HG02642 (cell line): Measurements from ENCODE around the gene CDH16.
"Not testable (repeated sequence)": the region's sequence is repeated elsewhere in the genome, so short reads cannot be mapped to it uniquely, and the experiment has no call there.

Experiments used
- ATAC-seq: cut with Tn5 transposase; IDR thresholded peaks from one replicate; pipeline ENCODE4 v1.9.1; 2021; ENCODE audit warnings: mild to moderate bottlenecking; ENCODE audit not compliant: unreplicated experiment, poor library complexity

The CDH16 gene

DNA sequence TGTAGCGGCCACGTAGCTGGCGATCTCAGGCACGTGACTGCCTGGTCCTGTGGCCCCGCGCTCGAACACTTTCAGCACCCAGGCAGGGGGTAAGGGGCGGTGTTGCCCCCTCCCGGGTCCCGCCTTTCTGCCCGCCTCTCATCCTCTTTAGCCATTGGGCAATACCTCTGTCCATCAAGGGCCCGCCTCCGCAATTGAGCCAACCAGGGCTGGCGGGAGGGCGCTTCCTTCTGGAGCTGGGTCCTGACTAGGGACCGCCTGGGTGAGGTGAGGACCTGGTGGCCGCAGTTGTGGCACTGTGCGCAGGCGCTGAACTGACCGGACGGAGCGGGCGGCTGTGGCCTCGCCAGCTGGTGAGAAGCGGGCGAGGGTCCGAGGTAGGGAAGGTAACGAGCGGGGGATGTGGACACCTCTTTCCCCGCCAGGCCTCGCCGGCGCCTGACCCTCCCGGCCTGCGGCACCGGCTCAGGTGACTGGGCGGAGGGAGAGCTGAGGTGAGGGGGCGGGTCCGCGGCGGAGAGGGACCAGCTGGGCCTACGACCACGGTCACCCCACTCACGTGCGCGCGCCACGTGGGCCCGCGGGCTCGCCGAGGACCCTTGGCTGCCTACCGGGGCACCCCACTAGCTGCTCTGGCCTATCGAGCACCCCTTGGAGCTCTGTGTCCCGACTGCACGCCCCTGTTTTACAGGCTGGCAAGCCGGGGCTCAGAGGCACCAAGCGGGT, 38.2 kb downstream of the CDH16 start, which contains the start of gene PDP2:
TSS of gene PDP2 (plus strand) at position 228 of the 726 bp plus-strand sequence. CDS start 3,770 bp downstream, outside the sequence.
- peak; percentile 94 for ATAC-seq

DNA sequence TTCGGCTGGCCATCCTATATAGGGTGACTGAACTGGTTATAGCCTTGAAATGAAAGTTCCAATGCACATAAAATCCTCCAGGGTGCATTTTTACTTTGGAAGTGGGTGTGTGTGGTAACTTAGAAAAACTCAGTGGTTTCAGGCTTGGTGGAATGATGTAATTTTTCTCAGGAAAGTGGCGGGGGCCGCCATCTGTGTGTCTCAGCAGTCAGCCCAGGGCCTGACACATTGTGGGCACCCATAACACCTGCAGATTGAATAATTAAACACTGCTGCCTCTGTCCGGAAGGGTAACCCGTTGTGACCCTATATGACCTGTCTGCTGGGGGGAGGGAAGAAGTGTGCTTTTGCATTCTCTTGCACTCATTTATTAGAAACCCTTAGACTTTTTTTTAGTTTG, 40.6 kb downstream of the CDH16 start:
- ATAC-seq: peak; percentile 17

DNA sequence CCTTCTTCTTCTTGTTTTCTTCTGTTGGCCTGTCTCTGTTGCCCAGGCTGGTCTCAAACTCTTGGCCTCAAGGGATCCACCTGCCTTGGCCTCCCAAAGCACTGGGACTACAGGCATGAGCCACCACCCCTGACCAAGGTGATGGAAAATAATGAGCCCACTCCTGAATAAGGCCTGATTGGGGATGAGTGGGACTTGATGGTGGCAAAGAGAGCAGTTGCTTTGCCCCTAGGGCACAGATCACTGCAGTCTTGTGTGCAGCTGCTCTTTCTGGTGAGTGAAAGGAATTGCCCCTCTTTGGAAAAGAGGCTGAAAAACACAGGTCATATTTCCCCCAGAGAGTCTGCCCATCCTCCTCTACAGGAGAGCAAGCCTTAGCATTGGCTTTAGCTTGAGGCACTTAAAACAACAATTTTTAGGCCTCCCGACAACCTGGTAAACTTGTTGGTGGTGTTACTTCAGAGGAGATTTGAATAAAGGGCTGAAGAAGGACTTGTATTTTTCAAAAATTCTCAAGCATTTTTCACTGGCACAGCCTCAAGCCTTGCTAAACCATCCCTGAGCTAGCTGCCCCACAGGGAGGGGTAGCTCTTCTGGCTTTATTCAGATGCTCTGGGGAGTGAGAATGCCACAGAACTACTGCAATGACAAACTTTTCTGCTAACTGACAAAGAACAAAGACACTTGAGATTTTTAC, 44.5 kb downstream of the CDH16 start:
- no peak for ATAC-seq

DNA sequence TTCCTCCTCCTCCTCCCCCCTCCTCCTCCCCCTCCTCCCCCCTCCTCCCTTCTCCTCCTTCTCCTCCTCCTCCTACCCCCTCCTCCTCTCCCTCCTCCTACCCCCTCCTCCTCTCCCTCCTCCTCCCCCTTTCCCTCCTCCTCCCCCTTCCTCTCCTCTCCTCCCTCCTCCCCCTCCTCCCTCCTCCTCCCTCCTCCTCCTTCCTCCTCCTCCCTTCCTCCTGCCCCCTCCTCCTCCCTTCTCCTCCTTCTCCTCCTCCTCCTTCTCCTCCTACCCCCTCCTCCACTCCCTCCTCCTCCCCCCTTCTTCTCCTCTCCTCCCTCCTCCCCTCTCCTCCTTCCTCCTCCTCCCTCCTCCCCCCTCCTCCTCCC, 45.0 kb downstream of the CDH16 start:
- no peak for ATAC-seq

DNA sequence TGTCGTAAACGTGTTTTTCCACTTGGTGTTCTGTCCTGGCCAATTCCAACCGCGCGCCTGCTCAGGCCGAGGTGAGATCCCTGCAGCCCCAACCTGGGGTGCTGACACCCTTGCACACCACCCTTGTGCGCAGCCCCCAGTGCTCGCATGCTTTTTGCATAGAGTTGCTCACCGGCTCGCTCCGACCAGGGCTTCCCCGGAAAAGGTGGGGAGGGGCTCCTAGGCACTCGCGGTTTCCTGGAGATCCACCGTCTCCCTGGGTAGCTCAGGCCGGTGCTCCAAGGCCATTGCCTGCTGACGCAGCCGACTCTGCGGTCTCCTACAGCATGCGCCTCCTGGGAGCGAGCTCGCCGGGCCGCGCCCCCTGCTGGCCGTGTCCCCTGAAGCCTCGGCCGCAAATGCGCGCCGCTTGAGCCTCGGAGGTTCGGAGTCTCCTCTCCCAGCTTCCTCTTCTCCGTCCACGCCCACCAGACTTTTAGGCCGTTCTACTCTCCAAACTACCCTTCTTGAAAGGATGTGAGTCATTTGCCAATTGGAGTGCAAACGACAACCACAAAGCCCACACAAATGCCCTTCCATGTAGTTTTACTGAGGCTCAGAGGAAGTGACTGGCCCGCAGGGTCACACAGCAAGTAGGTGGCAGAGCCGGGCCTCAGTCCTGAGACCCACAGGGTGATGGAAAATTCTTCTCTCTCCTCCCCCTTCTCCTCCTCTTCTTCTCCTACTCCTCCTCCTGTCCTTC, 45.6 kb downstream of the CDH16 start:
- ATAC-seq: peak; percentile 86

DNA sequence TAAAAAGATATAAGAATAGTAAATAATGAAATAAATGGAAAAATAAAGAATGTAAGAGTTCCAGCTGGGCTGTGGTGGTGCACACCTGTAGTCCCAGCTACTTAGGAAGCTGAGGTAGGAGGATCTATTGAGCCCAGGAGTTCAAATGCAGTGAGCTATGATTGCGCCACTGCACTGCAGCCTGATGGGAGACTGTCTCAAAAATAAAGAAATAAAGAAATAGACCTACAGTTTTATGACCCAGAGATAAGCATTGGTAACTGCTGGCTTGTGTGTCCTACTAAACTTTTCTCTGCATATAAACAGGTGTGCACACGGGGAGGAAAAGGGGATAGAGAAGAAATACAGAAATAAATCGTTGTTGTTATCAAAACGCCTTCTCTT, 46.1 kb downstream of the CDH16 start:
- ATAC-seq: no peak

DNA sequence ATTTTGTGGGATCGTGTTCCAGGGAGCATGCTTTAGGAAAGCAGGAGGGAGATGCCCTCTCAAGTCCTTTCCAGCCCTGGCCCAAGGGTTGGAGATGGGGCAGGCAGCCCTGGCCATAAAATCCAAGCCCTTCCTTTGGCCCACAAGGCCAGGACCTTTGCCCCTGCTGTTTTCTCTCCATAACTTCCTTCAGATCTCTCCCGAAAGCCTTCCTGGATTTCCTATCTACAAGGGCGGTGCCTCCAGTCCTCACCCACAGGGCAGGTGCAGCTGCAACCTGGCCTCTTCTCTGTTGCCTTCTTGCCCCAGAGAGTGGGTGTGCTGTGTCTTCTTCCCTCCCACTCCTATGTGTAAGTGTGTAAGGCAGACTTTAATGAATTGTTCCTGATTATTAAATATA, 46.8 kb downstream of the CDH16 start:
- ATAC-seq: no peak

DNA sequence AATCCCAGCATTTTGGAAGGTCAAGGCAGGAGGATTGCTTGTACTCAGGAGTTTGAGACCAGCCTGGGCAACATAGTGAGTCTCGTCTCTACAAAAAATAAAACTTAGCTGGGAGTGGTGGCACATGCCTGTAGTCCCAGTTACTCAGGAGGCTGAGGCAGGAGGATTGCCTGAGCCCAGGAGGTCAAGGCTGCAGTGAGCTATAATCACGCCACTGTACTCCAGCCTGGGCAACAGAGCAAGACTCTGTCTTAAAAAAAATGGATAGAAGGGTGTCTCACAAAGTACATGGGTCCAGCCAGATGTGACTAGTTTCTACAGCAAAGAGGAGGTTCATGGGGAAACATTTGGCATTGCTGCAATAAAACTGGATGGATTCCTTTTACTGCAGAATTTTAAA, 47.3 kb downstream of the CDH16 start:
- not testable (repeated sequence) for ATAC-seq

DNA sequence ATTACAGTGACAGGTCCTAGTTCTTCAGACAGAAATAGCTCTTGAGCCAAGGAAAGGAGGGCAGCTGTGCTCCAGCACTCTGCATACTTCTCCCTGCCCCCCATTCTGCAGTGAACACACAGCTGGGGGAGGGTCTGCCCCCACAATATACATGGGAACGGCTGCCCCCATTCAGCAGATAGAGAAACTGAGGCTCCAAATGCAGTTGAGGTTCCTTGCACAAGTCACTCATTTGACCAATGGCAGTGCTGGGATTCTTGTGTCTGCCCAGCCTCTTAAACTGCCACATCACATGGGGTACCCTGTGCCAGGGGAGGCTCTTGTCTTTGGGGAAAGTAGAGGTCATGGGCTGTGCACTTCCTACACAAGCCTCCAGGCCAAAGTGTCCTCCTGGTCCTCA, 49.3 kb downstream of the CDH16 start:
- ATAC-seq: no peak

DNA sequence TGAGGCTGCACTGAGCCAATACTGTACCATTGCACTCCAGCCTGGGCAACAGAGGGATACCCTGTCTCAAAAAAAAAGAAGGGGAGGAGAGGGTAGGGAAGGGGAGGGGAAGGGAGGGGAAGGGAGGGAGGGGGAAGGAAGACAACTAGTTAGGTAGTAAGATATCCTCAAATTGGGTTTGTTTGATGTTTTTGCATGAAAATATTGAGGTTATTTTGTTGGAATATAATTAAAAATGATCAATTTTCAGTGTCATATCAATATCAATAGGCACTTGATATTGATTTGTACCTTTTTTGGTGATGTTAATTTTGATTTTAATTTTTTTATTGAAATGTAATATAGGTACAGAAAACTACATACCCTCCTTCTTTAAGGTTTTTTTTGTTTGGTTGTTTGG, 55.0 kb downstream of the CDH16 start:
- no peak for ATAC-seq

DNA sequence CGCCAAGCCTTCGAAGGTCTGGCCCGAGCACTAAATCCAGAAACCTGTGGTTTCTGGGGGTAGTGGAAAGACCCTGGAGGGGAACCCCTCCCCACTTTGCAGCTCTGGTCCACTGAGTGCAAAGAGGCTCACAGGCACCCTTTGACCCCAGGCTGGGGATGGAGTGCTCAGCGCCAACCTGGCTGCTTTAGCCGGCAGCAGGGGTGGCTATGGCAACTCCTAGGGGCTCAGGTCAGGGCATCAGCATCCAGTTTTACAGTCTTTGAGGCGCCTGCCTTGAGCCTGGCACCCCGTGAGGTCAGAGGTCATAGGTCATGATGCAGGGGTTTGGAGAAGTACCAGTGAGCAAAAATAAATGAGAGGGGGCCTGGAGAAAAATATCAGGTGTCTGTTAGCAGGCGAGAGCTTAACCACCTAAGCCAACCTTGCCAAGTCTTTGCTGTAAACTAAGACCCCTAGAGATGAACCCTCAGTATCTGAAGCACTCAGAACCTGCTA, 56.6 kb downstream of the CDH16 start:
- ATAC-seq: no peak

DNA sequence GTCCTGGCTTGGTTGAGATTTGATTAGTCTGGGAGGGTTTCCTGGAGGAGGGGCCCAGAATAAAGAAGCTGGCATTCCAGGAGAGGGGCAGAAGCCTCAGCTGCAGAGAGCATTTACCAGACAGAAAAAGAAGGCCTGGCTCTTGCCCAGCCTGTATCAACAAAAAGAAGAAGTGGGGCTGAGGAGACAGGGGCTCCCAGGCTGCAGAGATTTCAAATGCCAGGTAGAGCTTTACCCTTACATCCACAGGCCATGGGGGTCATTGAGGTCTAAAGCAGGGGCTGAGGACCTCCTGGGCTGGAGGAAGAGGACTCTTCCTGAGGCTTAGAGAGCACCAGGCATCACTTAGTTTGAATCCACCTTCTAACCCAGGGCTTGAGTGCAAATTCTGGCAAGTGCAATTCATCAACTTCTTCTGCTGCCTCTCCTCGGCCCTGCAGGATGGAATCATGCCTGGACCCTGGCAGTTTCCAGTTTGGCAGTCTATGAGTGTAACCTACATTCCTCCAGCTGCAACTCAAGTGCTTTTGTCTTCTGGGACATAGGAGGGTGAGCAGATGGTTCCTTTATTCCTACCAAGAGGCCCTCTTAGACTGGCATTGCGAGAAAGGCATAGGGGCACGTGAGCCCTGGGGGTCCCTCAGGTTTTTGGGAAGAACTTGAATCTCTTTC, 59.2 kb downstream of the CDH16 start:
- no peak for ATAC-seq

DNA sequence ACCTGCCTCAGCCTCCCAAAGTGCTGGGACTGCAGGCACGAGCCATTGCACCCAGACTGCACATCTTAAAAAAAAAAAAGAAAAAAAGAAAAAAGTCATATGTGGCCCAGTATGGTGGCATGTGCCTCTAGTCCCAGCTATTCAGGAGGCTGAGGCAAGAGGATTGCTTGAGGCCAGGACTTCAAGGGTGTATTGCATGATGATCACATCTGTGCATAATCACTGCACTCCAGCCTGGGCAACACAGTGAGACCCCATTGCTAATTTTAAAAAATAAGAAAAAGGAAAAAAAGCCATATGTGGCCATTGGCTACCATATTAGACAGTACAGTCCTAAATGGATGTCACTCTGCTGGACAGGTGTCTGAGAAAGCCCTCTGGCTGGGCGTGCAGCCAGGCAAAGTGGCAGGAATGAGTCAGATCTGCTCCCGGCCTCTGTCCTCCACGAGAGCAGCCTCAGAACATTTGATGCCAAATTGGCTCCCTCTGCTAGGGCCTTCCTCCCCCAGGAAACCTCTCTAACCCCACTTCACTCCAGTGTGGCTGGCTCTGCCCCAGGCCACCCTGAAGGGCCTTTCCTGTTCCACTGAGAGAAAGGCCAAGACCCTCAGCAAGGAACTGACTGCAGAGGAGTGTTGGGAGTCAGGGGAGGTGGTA, 59.8 kb downstream of the CDH16 start:
- peak; percentile 68 for ATAC-seq
